T-helper 17 cell (primary cell): ENCODE measurements around the gene THAP7. TPM values are rescaled to one million over a fixed set of nuclear protein-coding genes. Genes with fewer than 3 reads are reported as not detected.

ENCODE experiments used
- ATAC-seq: fragments of 150-1000 bp; cut with Tn5 transposase; 2 replicates; pipeline ENCODE4 v1.10.0; 2021; ENCODE audit warnings: mild to moderate bottlenecking, moderate library complexity
- DNase-seq, 3 donors: peaks; one replicate each; pipeline versions ENCODE4 v3.0.0 to v3.0.0-alpha.2; 2020 to 2021
- H3K9me3 ChIP-seq: one replicate; pipeline ENCODE4 v1.7.0; 2013; ENCODE audit warnings: low read length, mild to moderate bottlenecking; ENCODE audit not compliant: control insufficient read depth, poor library complexity, severe bottlenecking
- H3K27ac Mint-ChIP-seq: one replicate; pipeline ENCODE4 v1.8.0; 2022; ENCODE audit warnings: mild to moderate bottlenecking, moderate library complexity, mixed read lengths
- H3K27me3 Mint-ChIP-seq: one replicate; pipeline ENCODE4 v1.8.0; 2022; ENCODE audit warnings: mixed read lengths
- H3K36me3 Mint-ChIP-seq: one replicate; pipeline ENCODE4 v1.8.0; 2022; ENCODE audit warnings: low read depth, mixed read lengths
- H3K4me1 Mint-ChIP-seq: one replicate; pipeline ENCODE4 v1.8.0; 2022; ENCODE audit warnings: mild to moderate bottlenecking, mixed read lengths
- H3K4me3 Mint-ChIP-seq: one replicate; pipeline ENCODE4 v1.8.0; 2022; ENCODE audit warnings: mild to moderate bottlenecking, moderate library complexity, mixed read lengths
- total RNA-seq, 4 donors: library from RNA in 2 of 4; stranded (reverse) in 2 of 4; gene quantifications; one replicate each; pipeline ENCODE4 v1.2.3 and lab custom pipeline; 2022 to 2026

Gene THAP7
- total RNA-seq, 2 donors from 2014 or later = 41.5 to 55.6 TPM

GRCh38 chr22:20959578-20960461 is 42.1 kb downstream of the THAP7 start:
- DNase-seq = no peak
- Mint-ChIP-seq H3K36me3 (no peaks in the 10 kb centered on the region), H3K27ac (no peak overlapping the region), H3K27me3 (peaks cover 24% of the 10 kb centered on the region), H3K4me3 (no peak overlapping the region), H3K4me1 (peaks cover 16% of the 10 kb centered on the region)
- H3K9me3 ChIP-seq = no peaks in the 10 kb centered on the region
- ATAC-seq = no peak

GRCh38 chr22:20957683-20958431 is 44.1 kb downstream of the THAP7 start:
- Mint-ChIP-seq H3K4me1 (peaks cover 8% of the 10 kb centered on the region), H3K36me3 (no peaks in the 10 kb centered on the region), H3K27ac (no peak overlapping the region), H3K27me3 (peaks cover 24% of the 10 kb centered on the region), H3K4me3 (peak overlapping the region; percentile 67)
- ATAC-seq (peak; percentile 22), DNase-seq (no peak)
- no peaks in the 10 kb centered on the region for H3K9me3 ChIP-seq

GRCh38 chr22:20957102-20957682 is 44.7 kb downstream of the THAP7 start:
- Mint-ChIP-seq H3K27me3 (peaks cover 24% of the 10 kb centered on the region), H3K4me3 (peak overlapping the region; percentile 67), H3K27ac (no peak overlapping the region)

GRCh38 chr22:20956258-20957101 is 45.4 kb downstream of the THAP7 start:
- ATAC-seq = no peak
- H3K9me3 ChIP-seq = no peaks in the 10 kb centered on the region
- peak overlapping the region; percentile 62 for H3K4me3 Mint-ChIP-seq
- no peak for DNase-seq
- H3K36me3 Mint-ChIP-seq = no peaks in the 10 kb centered on the region
- H3K27ac Mint-ChIP-seq = no peak overlapping the region
- H3K27me3 Mint-ChIP-seq = peaks cover 24% of the 10 kb centered on the region
- H3K4me1 Mint-ChIP-seq = peaks cover 4% of the 10 kb centered on the region

More at GRCh38 chr22:20957102-20957682, 44.7 kb downstream of the THAP7 start:
- H3K9me3 ChIP-seq = no peaks in the 10 kb centered on the region
- peaks cover 8% of the 10 kb centered on the region for H3K4me1 Mint-ChIP-seq
- no peak for ATAC-seq
- no peaks in the 10 kb centered on the region for H3K36me3 Mint-ChIP-seq
- DNase-seq = no peak

GRCh38 chr22:20955548-20955947 is 46.4 kb downstream of the THAP7 start:
- H3K27ac Mint-ChIP-seq = no peak overlapping the region
- H3K36me3 Mint-ChIP-seq = no peaks in the 10 kb centered on the region
- H3K27me3 Mint-ChIP-seq = peaks cover 22% of the 10 kb centered on the region
- H3K4me1 Mint-ChIP-seq = peaks cover 4% of the 10 kb centered on the region
- H3K4me3 Mint-ChIP-seq = no peak overlapping the region
- no peaks in the 10 kb centered on the region for H3K9me3 ChIP-seq
- ATAC-seq (no peak), DNase-seq (no peak)

GRCh38 chr22:20953668-20954500 is 48.0 kb downstream of the THAP7 start:
- H3K36me3 Mint-ChIP-seq = peaks cover 4% of the 10 kb centered on the region
- no peak for ATAC-seq
- H3K27me3 Mint-ChIP-seq = peaks cover 15% of the 10 kb centered on the region
- no peaks in the 10 kb centered on the region for H3K9me3 ChIP-seq
- no peak for DNase-seq
- peaks cover 8% of the 10 kb centered on the region for H3K4me1 Mint-ChIP-seq
- H3K4me3 Mint-ChIP-seq = no peak overlapping the region
- H3K27ac Mint-ChIP-seq = no peak overlapping the region

- peaks cover 4% of the 10 kb centered on the region for H3K36me3 Mint-ChIP-seq
- ATAC-seq (no peak), DNase-seq (no peak)
- H3K27me3 Mint-ChIP-seq = peaks cover 11% of the 10 kb centered on the region
- no peaks in the 10 kb centered on the region for H3K9me3 ChIP-seq
- peaks cover 8% of the 10 kb centered on the region for H3K4me1 Mint-ChIP-seq
- H3K27ac Mint-ChIP-seq = no peak overlapping the region
- no peak overlapping the region for H3K4me3 Mint-ChIP-seq
Measured at GRCh38 chr22:20953342-20953608, 48.6 kb downstream of the THAP7 start.

- Mint-ChIP-seq H3K27ac (peak overlapping the region; percentile 79), H3K27me3 (peaks cover 5% of the 10 kb centered on the region), H3K4me1 (peaks cover 11% of the 10 kb centered on the region), H3K4me3 (no peak overlapping the region), H3K36me3 (peaks cover 4% of the 10 kb centered on the region)
- ATAC-seq = no peak
- DNase-seq = no peak
- H3K9me3 ChIP-seq = no peaks in the 10 kb centered on the region
Measured at GRCh38 chr22:20952544-20953341, 49.2 kb downstream of the THAP7 start.

GRCh38 chr22:20951932-20952380 is 50.0 kb downstream of the THAP7 start:
- no peak overlapping the region for H3K4me3 Mint-ChIP-seq
- H3K36me3 Mint-ChIP-seq = peaks cover 4% of the 10 kb centered on the region
- peaks cover 11% of the 10 kb centered on the region for H3K4me1 Mint-ChIP-seq
- no peak overlapping the region for H3K27ac Mint-ChIP-seq
- H3K9me3 ChIP-seq = no peaks in the 10 kb centered on the region
- no peak for ATAC-seq
- peaks cover 4% of the 10 kb centered on the region for H3K27me3 Mint-ChIP-seq
- DNase-seq = no peak

- DNase-seq (no peak), ATAC-seq (no peak)
- H3K4me1 Mint-ChIP-seq = peaks cover 12% of the 10 kb centered on the region
- no peaks in the 10 kb centered on the region for H3K9me3 ChIP-seq
- H3K4me3 Mint-ChIP-seq = no peak overlapping the region
- H3K27ac Mint-ChIP-seq = no peak overlapping the region
- H3K27me3 Mint-ChIP-seq = peaks cover 2% of the 10 kb centered on the region
- H3K36me3 Mint-ChIP-seq = peaks cover 4% of the 10 kb centered on the region
Measured at GRCh38 chr22:20951151-20951931, 50.6 kb downstream of the THAP7 start.

- H3K9me3 ChIP-seq = no peaks in the 10 kb centered on the region
- DNase-seq = no peak
- ATAC-seq = no peak
- H3K27me3 Mint-ChIP-seq = no peaks in the 10 kb centered on the region
- H3K36me3 Mint-ChIP-seq = peaks cover 4% of the 10 kb centered on the region
- H3K27ac Mint-ChIP-seq = peak overlapping the region; percentile 4
- H3K4me1 Mint-ChIP-seq = peaks cover 22% of the 10 kb centered on the region
- H3K4me3 Mint-ChIP-seq = no peak overlapping the region
Measured at GRCh38 chr22:20949698-20950183, 52.2 kb downstream of the THAP7 start.
